GM06990 (cell line): ENCODE data around the gene CTSO.

Source experiments
- DNase-seq: peaks from one replicate; pipeline ENCODE4 v3.0.0-alpha.2; 2011; ENCODE audit not compliant: insufficient read length; ENCODE audit errors: extremely low read depth
- H3K27me3 ChIP-seq: replicated peaks from 2 replicates; pipeline ENCODE4 v1.6.0; 2011; ENCODE audit warnings: low read length; ENCODE audit not compliant: control insufficient read depth, insufficient read depth
- H3K36me3 ChIP-seq: 2 replicates; pipeline ENCODE4 v1.5.1; 2011; ENCODE audit warnings: low read length; ENCODE audit not compliant: control insufficient read depth, insufficient read depth
- H3K4me3 ChIP-seq: replicated peaks from 2 replicates; pipeline ENCODE4 v1.5.1; 2011; ENCODE audit warnings: low read depth, mild to moderate bottlenecking, control low read depth, low read length
- CTCF ChIP-seq: IDR thresholded peaks from 2 replicates; pipeline ENCODE4 v1.5.1; 2011; ENCODE audit warnings: low read length, control low read depth, mild to moderate bottlenecking, inconsistent platforms; ENCODE audit not compliant: insufficient read depth, poor library complexity, severe bottlenecking

Gene CTSO

GRCh38 chr4:155982736-155983385 lies 29.2 kb upstream of the CTSO start:
- Histone ChIP-seq H3K36me3 (no peaks in the 10 kb centered on the region), H3K4me3 (no peak overlapping the region), H3K27me3 (no peaks in the 10 kb centered on the region)
- no peak for DNase-seq
- no peak for TF ChIP-seq CTCF

- Histone ChIP-seq H3K36me3 (no peaks in the 10 kb centered on the region), H3K4me3 (no peak overlapping the region), H3K27me3 (no peaks in the 10 kb centered on the region)
- no peak for DNase-seq
- no peak for TF ChIP-seq CTCF
Observed at GRCh38 chr4:155978810-155979209, 25.1 kb upstream of the CTSO start.

DNA sequence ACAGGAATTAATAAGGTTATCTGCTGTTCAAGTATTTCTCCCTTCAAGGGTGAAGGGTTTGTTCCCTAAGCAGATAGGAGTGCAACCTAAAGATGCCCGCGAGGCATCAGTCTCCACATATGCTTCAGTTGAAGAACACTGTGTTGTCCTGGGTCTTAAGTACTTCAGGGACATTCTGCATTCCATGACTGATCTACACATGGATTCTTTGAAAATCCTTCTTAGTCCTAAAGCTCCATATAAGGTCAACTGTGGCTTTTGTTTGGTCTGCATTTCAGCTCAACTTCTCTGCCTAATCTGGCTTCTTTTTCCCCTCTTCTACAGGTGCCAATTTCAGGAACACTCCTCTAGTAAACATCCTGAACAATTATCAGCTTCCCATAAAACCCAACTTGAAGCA lies 21.8 kb upstream of the CTSO start:
- no peak overlapping the region for H3K4me3 ChIP-seq
- TF ChIP-seq CTCF = no peak
- no peaks in the 10 kb centered on the region for H3K27me3 ChIP-seq
- H3K36me3 ChIP-seq = no peaks in the 10 kb centered on the region
- DNase-seq = no peak

- no peaks in the 10 kb centered on the region for H3K27me3 ChIP-seq
- H3K36me3 ChIP-seq = no peaks in the 10 kb centered on the region
- no peak for DNase-seq
- H3K4me3 ChIP-seq = no peak overlapping the region
- TF ChIP-seq CTCF = no peak
Observed at GRCh38 chr4:155974996-155975395, 21.3 kb upstream of the CTSO start.

DNA sequence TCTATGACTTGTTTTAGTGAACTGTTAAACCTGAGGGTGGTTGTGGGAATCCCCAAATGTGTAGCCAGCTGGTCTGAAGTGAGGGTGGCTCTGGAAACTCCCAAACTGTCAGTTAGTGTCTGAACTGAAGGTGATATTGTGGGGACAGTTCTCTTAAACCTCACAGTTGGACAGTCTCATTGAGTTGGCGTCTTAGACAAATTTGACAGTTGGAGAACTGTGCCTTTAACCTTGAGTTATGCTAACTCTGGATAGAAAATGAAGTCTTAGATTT lies 20.7 kb upstream of the CTSO start:
- peak; percentile 37 for DNase-seq
- Histone ChIP-seq H3K36me3 (no peaks in the 10 kb centered on the region), H3K27me3 (no peaks in the 10 kb centered on the region), H3K4me3 (no peak overlapping the region)
- no peak for TF ChIP-seq CTCF

GRCh38 chr4:155973639-155974475 lies 20.2 kb upstream of the CTSO start:
- H3K4me3 ChIP-seq = no peak overlapping the region
- no peaks in the 10 kb centered on the region for H3K36me3 ChIP-seq
- H3K27me3 ChIP-seq = no peaks in the 10 kb centered on the region
- no peak for TF ChIP-seq CTCF
- DNase-seq = peak; percentile 5
